HCT116 (cell line): ENCODE measurements around the gene SEL1L2. TPM values are rescaled to one million over a fixed set of nuclear protein-coding genes. Genes with fewer than 3 reads are reported as not detected.

Experiments
- ATAC-seq: fragments of 200-7000 bp; cut with Tn5 transposase; 2 replicates; pipeline ENCODE4 v1.9.1; 2020; ENCODE audit warnings: mild to moderate bottlenecking, moderate library complexity
- BruUV-seq: library from RNA; stranded (reverse); fragments of 400-500 nt; replicated peaks from 2 replicates; lab custom pipeline; 2021; lab: Mats Ljungman, UMichigan
- CTCF ChIA-PET: fragments of 300-600 bp; sonication (Branson Sonifier 250); formaldehyde crosslinking; loops from one replicate; lab custom pipeline; 2021; ENCODE audit warnings: antibody characterized with exemption; lab: Charles Lee
- POLR2A ChIA-PET: fragments of 300-600, 350-600 bp; sonication (Branson Sonifier 250); formaldehyde crosslinking; loops from one replicate; lab custom pipeline; 2021; ENCODE audit warnings: antibody characterized with exemption; lab: Charles Lee
- RAD21 ChIA-PET, 2 experiments: fragments of 300-600 bp; sonication (Branson Sonifier 250); formaldehyde crosslinking; loops; one replicate each; lab custom pipeline; 2023; ENCODE audit warnings: low total read pairs in 2 of 2; ENCODE audit not compliant: uncharacterized antibody in 2 of 2, unreplicated experiment in 2 of 2, low non-redundant PET in 1 of 2; lab: Charles Lee
- DNase-seq: peaks from one replicate; pipeline ENCODE4 v3.0.0-alpha.2; 2010; ENCODE audit warnings: low read depth, low spot score
- H2AFZ ChIP-seq: fragments of 200-600 bp; shearing (Covaris generic), sonication (generic); 2 replicates; pipeline ENCODE4 v1.6.1; 2017; ENCODE audit warnings: low read depth, mixed run types, mixed read lengths, antibody characterized with exemption, low read length; ENCODE audit not compliant: poor library complexity, severe bottlenecking
- H3K27ac ChIP-seq: 2 replicates; pipeline ENCODE4 v1.5.1; 2012; ENCODE audit warnings: low read depth, low read length
- H3K27me3 ChIP-seq: fragments of 200-600 bp; sonication (generic); 2 replicates; pipeline ENCODE4 v1.6.1; 2016; ENCODE audit warnings: mixed run types, low read length, mixed read lengths; ENCODE audit not compliant: insufficient read depth
- H3K36me3 ChIP-seq, 2 experiments: fragments of 200-500 bp in 1 of 2; fragments of 200-600 bp in 1 of 2; sonication (Bioruptor generic) in 1 of 2; sonication (generic) in 1 of 2; 2 replicates each; pipeline versions ENCODE4 v1.5.1 to v1.6.1; 2014 to 2016; ENCODE audit warnings: low read length in 2 of 2, inconsistent platforms in 1 of 2, mixed read lengths in 1 of 2, mixed run types in 1 of 2; ENCODE audit not compliant: insufficient read depth in 2 of 2, control insufficient read depth in 1 of 2
- H3K4me1 ChIP-seq, 2 experiments: fragments of 200-600 bp in 1 of 2; sonication (generic) in 1 of 2; 2 replicates each; pipeline versions ENCODE4 v1.5.1 to v1.6.1; 2012 to 2017; ENCODE audit warnings: low read length in 2 of 2, inconsistent platforms in 1 of 2, mild to moderate bottlenecking in 1 of 2, mixed read lengths in 1 of 2, mixed run types in 1 of 2, moderate library complexity in 1 of 2; ENCODE audit not compliant: insufficient read depth in 2 of 2, control insufficient read depth in 1 of 2
- H3K4me2 ChIP-seq: fragments of 200-600 bp; sonication (generic); 2 replicates; pipeline ENCODE4 v1.6.1; 2017; ENCODE audit warnings: mixed run types, low read length, mixed read lengths
- H3K4me3 ChIP-seq, 2 experiments: fragments of 200-600 bp in 1 of 2; sonication (generic) in 1 of 2; replicated peaks in 1 of 2; 2 replicates each; pipeline ENCODE4 v1.5.1; 2011 to 2016; ENCODE audit warnings: low read length in 2 of 2, control low read depth in 1 of 2, low read depth in 1 of 2, mild to moderate bottlenecking in 1 of 2, mixed read lengths in 1 of 2, mixed run types in 1 of 2
- H3K79me2 ChIP-seq: fragments of 200-600 bp; sonication (generic); 2 replicates; pipeline ENCODE4 v1.6.1; 2017; ENCODE audit warnings: mild to moderate bottlenecking, mixed run types, low read length, moderate library complexity, mixed read lengths; ENCODE audit not compliant: insufficient read depth
- H3K9ac ChIP-seq: fragments of 200-600 bp; sonication (generic); 2 replicates; pipeline ENCODE4 v1.6.1; 2016; ENCODE audit warnings: low read length, mixed read lengths
- H3K9me2 ChIP-seq: fragments of 200-600 bp; sonication (generic), shearing (Covaris generic); 2 replicates; pipeline ENCODE4 v1.6.1; 2017; ENCODE audit warnings: mixed run types, mild to moderate bottlenecking, moderate library complexity; ENCODE audit not compliant: insufficient read depth
- H3K9me3 ChIP-seq, 2 experiments: fragments of 200-500 bp in 1 of 2; fragments of 200-600 bp in 1 of 2; sonication (Bioruptor generic) in 1 of 2; sonication (generic) in 1 of 2; 2 replicates each; pipeline ENCODE4 v1.6.1; 2014 to 2017; ENCODE audit warnings: low read length in 2 of 2, mixed read lengths in 2 of 2, inconsistent platforms in 1 of 2, low read depth in 1 of 2, mild to moderate bottlenecking in 1 of 2, mixed run types in 1 of 2, moderate library complexity in 1 of 2; ENCODE audit not compliant: control insufficient read depth in 1 of 2, insufficient read depth in 1 of 2
- H4K20me1 ChIP-seq: fragments of 200-600 bp; sonication (generic), shearing (Covaris generic); 2 replicates; pipeline ENCODE4 v1.6.1; 2017; ENCODE audit warnings: mixed run types, mild to moderate bottlenecking, moderate library complexity; ENCODE audit not compliant: insufficient read depth
- CBX3 ChIP-seq: IDR thresholded peaks from 2 replicates; pipeline ENCODE4 v1.6.1; 2012; ENCODE audit warnings: low read depth
- CEBPB ChIP-seq: IDR thresholded peaks from 2 replicates; pipeline ENCODE4 v1.6.1; 2012; ENCODE audit warnings: low read depth
- EZH2 ChIP-seq: fragments of 200-600 bp; sonication (generic); IDR thresholded peaks from 2 replicates; pipeline ENCODE4 v1.6.1; 2017; ENCODE audit warnings: antibody characterized with exemption, mixed run types
- FOSL1 ChIP-seq: IDR thresholded peaks from 2 replicates; pipeline ENCODE4 v1.6.1; 2012; ENCODE audit warnings: low read depth
- POLR2A ChIP-seq: IDR thresholded peaks from 2 replicates; pipeline ENCODE4 v1.7.0; 2011; ENCODE audit warnings: borderline replicate concordance; ENCODE audit not compliant: insufficient read depth, insufficient read length; ENCODE audit errors: extremely low read depth
- POLR2AphosphoS5 ChIP-seq: IDR thresholded peaks from 2 replicates; pipeline ENCODE4 v1.6.1; 2011; ENCODE audit warnings: mild to moderate bottlenecking, low read depth, low read length, moderate library complexity
- RAD21 ChIP-seq: IDR thresholded peaks from 2 replicates; pipeline ENCODE4 v1.6.1; 2012; ENCODE audit warnings: low read depth, mild to moderate bottlenecking
- SIN3A ChIP-seq: IDR thresholded peaks from 2 replicates; pipeline ENCODE4 v1.6.1; 2012; ENCODE audit warnings: low read depth
- SP1 ChIP-seq: IDR thresholded peaks from 2 replicates; pipeline ENCODE4 v1.6.1; 2012; ENCODE audit warnings: low read depth
- SRF ChIP-seq: IDR thresholded peaks from 2 replicates; pipeline ENCODE4 v1.6.1; 2012; ENCODE audit warnings: low read depth
- TCF7L2 ChIP-seq: IDR thresholded peaks from 2 replicates; pipeline ENCODE4 v1.7.0; 2011; ENCODE audit warnings: borderline replicate concordance, inconsistent platforms; ENCODE audit not compliant: insufficient read depth, insufficient read length; ENCODE audit errors: extremely low read depth
- YY1 ChIP-seq: IDR thresholded peaks from 2 replicates; pipeline ENCODE4 v1.6.1; 2011; ENCODE audit warnings: low read length, low read depth, moderate library complexity, mild to moderate bottlenecking; ENCODE audit not compliant: insufficient replicate concordance; ENCODE audit errors: extremely low read depth
- ZFX ChIP-seq: fragments of 450-650 bp; IDR thresholded peaks from 2 replicates; pipeline ENCODE4 v1.6.1; 2017
- ZNF274 ChIP-seq: fragments of 200-500 bp; sonication (Bioruptor generic); IDR thresholded peaks from 2 replicates; pipeline ENCODE4 v1.6.1; 2014; ENCODE audit warnings: mild to moderate bottlenecking, low read depth, low read length, inconsistent platforms
- intact Hi-C: fragments of 100-400 bp; cut with micrococcal nuclease; formaldehyde crosslinking; loops from 2 replicates; pipeline ENCODE4 v1.10.0; 2022
- total RNA-seq: library from RNA; stranded (reverse); gene quantifications from one replicate; pipeline ENCODE4 v1.2.1, GENCODE V29; 2021; ENCODE audit not compliant: unreplicated experiment

SEL1L2 gene
- total RNA-seq, 1 experiment from 2014 or later, result not detected

DNA sequence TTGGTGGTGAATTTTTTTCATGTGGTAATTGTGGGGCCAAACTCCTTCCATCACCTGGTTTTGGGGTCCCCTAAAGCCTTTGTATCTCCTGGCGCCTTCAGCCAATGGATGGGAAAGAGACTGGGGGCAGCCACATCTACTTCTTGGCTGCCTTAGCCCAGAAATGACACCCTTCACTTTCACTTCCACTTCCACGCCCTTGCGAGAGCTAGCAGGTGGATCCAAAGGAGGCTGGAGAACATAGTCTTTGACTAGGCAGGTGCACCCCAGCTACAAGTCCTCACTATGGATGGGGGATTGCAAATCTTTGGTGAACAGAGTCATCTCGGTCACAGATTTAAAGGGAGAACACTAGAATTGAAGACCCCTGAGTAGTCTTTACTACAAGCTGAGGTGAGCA, 134.8 kb downstream of the SEL1L2 start (continued):
- TF ChIP-seq CBX3 (no peak), SP1 (no peak), SIN3A (no peak), POLR2AphosphoS5 (no peak), RAD21 (no peak), ZNF274 (no peak), SRF (no peak), CEBPB (no peak)

DNA sequence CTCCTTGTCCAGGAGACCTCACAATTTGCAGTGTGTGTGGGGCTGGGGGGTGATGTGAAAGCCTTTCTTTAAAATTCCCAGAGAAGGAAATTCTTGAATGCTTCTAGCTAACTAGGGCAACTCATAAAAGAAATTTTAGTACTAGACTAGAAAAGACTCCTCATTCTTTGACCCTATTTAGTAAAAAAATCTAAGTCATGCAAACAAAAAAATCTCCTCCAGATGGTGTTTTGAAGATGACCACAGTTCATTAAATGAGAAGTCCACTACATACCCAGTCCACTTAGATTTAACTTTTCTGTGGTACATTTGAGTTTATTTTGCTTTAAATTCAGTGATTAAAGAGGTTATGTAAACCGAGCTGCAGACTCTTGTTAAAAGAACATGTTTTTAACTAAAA, 138.1 kb downstream of the SEL1L2 start:
- no TSS peak for BruUV-seq
- Histone ChIP-seq H3K9ac (no peak overlapping the region), H3K27me3 (peaks cover 4% of the 10 kb centered on the region; the same call in 1 of the 2 replicates), H3K4me3 (no peak overlapping the region), H3K9me2 (no peaks in the 10 kb centered on the region), H3K36me3 (no peaks in the 10 kb centered on the region), H4K20me1 (no peaks in the 10 kb centered on the region), H3K4me1 (no peaks in the 10 kb centered on the region), H3K79me2 (no peaks in the 10 kb centered on the region)
- ATAC-seq, result no peak
- ChIA-PET POLR2A (no interaction called here), CTCF (no interaction called here)
- no peak for DNase-seq
- TF ChIP-seq POLR2A (no peak), SIN3A (no peak), CBX3 (no peak), EZH2 (no peak), YY1 (no peak), RAD21 (no peak), TCF7L2 (no peak), FOSL1 (no peak), ZFX (no peak)
- TF ChIP-seq, all 23 proteins: peak for 0
- H3K27ac ChIP-seq, result no peak overlapping the region
- RAD21 ChIA-PET, result no interaction called here
- no peak overlapping the region for H2AFZ ChIP-seq
- H3K4me2 ChIP-seq, result no peak overlapping the region
- no peaks in the 10 kb centered on the region for H3K9me3 ChIP-seq
- intact Hi-C loops, result no loop called here
